NCI-H510A (cell line): ENCODE data around the gene IL1R1.
"Not testable (repeated sequence)": the region's sequence is repeated elsewhere in the genome, so short reads cannot be mapped to it uniquely, and the experiment has no call there.

Experiments used
- DNase-seq: peaks from one replicate; lab custom pipeline; 2025; lab: John Stamatoyannopoulos, UW

The IL1R1 gene, protein sequence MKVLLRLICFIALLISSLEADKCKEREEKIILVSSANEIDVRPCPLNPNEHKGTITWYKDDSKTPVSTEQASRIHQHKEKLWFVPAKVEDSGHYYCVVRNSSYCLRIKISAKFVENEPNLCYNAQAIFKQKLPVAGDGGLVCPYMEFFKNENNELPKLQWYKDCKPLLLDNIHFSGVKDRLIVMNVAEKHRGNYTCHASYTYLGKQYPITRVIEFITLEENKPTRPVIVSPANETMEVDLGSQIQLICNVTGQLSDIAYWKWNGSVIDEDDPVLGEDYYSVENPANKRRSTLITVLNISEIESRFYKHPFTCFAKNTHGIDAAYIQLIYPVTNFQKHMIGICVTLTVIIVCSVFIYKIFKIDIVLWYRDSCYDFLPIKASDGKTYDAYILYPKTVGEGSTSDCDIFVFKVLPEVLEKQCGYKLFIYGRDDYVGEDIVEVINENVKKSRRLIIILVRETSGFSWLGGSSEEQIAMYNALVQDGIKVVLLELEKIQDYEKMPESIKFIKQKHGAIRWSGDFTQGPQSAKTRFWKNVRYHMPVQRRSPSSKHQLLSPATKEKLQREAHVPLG

DNA sequence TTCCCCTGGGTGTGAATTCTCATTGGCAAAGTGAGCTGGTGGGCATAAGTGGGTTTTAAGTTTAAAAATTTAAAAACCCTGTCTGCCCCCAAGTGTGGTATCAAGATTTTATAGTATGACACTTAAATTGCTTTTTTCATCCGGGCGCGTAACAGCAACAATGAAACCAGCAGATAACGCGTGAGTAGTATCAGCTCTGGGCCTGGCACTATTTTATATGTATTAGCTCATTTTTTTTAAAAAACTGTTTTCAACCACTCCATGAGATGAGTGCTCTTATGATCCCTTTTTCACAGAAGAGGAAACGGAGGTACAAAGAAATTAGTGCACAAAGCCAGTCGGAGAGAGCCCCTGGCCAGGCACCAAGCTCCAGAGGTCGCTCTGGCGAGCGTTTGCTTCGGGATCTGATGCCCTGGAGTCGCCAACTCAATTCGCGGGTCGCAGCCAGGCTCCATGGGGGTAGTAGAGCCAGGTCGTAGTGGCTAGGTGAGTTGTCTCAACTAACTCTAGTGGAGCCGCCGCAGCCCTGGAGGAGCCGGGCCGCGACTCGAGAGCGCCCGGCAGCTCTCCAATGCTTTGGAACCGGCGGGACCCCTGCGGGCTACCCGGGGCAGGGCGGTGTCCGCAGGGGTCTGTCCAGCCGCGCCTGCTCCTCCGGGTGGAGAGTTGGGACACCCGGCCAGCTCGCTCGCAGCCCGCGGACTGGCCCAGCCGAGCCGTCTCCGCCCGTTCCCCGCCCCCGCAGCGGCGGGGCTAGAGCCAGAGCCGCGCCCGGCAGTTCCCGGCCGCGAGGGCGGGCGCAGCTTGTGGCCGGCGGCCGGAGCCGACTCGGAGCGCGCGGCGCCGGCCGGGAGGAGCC, at the start of gene IL1R1:
Gene IL1R1, plus strand, starts transcription at position 777 of the 859 bp plus-strand sequence. CDS start 14,979 bp downstream, outside the sequence.
- no peak for DNase-seq

DNA sequence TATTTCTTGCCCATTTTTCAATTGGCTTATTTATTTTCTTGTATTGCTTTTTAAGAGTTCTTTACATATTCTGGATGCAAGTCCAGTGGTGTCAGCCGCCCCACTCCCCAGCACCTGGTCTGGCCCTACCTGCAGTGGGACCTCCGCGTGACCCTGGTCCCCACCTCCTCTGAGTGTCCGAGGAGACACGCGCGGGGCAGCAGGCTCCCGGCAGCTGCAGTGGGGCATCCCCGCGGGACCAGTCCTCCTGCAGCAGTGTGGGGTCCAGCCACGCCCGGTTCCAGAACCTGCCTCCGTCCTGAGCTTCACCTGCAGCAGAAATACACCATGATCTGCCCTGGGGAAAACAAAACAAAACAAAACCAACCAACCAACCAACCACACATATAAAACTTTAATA, 48.9 kb upstream of the IL1R1 start:
- no peak for DNase-seq

DNA sequence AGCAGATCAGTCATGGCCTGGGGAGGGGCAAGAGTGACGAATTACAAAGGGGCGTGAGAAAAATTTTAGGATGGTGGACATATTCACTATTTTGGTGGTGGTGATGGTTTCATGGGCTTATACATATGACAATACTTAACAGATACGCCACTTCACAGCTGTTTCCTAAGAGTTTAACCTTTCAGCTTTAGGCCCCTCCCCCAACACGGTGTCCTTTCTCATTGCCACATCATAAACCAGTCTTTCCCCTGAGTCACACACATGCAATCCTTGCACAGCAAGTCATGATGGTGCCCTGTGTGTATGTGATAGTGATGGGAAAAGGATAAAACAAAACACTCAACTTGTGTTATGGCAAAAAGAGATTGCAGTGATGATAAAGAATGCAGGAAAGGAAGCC, 47.6 kb upstream of the IL1R1 start:
- no peak for DNase-seq

DNA sequence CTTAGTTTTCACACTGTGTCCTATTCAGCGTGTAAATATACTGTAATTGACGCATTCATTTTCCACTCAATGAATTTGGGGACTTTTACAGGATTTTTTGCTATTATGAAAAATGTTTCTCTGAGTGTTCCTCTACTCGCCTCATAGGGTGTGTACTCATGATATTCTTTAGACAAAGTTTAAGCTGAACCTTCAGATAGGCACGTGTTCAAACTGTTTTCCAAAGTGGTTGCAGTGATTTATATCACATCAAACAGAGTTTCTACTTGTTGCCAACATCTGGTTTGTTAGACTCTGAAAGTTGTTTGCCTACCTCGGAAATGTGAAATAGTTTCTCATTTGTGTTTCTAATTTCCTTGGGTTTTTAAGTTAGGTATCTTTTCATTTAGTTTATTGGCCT, 46.4 kb upstream of the IL1R1 start:
- no peak for DNase-seq

DNA sequence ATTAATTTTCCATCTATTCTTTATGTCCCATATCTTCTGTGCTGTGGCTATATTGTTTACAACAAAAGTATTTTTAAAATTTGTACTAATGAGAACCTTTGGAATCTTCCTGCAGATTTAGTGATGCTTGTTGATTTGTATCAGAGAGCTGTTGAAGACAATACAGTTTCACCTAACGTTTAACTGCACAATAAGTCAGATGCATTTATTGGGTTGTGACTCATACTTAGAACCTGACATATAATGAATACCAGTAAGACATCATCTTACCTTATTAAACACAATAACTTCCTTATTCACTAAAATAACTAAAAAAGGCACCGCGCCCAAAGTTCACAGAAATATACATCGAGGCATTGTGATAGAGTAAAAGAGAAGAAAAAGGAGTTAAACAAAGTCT, 43.8 kb upstream of the IL1R1 start:
- no peak for DNase-seq

DNA sequence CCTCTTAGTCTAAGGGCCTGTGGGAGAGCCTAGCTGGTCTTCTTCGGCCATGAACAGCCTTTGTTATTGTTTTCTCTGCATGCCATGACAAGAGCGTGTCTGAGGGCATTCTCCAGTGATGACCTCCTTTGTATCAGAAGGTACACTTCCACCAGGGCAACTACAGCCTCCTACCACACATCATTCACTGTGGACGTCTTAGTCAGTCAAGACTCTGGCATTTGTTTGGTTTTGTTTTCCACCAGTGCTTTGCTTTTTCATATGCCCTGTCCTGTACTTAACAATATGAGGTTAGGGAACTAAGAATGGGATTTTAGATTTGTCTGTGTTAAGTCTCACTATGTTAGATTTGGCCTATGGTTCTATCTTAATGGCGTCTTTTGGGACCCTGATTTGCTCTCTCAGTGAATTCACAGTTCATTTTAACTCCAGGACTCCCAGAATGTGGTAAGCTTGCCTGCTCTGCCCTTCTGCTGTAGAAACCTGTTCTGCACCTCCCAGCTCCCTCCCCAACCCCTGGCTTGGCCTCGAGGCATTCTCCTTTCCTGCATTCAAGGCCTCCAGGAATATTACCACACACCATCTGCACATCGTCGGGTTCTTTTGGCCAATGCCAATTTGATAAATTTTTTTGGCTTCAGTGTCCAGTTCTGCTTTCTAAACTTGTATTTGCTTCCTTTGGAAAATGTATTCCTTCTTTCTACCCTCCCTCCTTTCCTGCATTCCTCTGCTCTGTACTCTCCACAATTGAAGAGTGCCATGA, 42.8 kb upstream of the IL1R1 start:
- no peak for DNase-seq

DNA sequence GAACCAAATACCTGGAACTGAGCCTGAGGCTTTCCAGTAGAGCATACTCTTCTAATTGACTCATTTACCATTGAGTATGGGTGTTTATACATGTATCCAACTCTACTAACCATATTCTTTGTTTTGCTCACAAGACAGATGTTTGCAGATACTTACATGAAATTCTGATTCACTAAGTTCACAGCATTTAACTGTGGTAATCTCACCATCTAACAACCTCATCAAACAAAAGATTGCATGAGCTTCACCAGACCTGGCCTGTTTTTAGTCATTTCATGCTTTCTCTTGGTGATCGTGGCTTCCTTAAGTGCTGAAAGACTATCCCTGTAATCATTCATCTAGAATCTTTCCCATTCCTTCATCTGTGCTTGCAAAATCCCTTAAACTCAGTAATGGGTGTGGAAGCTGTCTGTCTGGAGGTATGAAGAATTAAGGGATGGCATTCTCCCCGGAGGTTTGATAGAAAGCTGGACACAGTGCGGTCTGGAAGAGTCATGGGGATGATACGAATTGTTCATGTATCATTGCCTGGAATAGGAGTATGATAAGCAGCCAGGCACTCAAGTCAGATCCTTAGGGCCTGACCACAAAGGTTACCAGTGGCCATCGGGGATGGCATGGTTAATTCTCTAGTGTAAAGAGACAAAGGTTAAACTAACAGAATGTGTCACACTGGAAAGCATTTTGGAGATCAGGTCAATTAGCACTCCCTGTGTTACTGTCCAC, 42.0 kb upstream of the IL1R1 start:
- no peak for DNase-seq

DNA sequence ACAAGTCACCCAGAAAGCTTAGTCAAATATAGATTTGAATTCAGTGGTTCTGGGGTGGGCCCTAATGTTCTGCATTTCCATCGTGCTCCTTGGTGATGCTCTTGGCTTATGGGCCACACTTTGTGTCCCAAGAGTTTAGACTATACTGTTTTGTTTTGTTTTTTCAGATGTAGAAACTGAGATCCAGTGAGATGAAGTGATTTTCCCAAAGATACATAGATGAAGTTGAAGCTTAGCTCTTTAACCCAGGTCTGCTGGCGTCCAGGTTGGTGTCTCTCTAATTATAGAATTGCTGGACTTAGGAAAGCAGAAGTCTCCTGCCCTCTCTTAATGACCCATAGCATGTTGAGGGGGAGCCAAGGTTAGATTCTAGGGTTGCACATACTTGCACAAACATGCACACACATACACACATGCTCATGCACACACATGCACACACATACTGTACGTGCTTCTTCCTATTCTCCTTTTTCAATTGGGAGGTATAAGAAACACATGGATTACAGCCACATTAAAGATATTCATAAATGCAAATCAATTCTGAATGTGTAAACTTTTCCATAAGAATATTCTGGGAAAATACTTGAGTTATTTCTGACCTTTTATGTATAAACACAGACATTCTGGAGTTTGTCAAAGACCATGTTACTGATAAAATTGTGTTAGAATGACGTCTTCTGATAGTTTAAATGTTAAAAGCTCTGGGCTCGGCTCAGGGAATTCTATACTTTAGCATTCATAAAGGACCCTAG, 41.3 kb upstream of the IL1R1 start:
- no peak for DNase-seq

DNA sequence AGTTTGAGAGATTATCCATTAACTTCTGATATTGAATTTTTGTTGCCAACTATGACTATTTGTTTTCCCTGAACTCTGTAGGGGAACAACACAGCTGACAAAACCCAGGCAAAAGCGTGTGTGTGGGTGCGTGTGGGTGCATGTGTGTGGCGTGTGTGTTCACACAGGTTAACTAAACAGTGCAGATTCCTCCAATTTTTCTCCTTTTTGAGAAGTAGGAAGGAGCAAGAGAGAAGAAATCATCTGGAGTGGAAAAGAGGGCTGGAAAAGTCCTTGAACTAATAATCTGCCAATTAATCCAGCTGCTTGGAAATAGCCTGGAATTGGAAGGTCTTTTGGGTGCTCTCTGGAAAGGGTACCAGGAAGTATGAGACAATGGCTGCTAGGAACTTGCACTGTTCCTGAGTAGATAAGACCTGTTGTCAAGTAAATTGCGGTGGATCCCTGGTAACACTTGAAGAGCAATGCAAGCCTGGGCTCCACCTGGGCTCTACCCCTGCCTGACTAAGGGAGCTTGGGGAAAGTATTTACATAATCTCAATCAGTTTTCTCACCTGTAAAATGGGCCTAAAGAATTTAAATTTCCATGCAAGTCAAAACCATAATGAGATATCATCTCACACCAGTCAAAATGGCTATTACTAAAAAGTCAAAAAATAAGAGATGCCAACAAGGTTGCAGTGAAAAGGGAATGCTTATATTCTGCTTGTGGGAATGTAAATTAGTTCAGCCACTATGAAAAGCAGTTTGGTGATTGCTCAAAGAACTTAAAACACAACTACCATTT, 40.5 kb upstream of the IL1R1 start:
- no peak for DNase-seq

DNA sequence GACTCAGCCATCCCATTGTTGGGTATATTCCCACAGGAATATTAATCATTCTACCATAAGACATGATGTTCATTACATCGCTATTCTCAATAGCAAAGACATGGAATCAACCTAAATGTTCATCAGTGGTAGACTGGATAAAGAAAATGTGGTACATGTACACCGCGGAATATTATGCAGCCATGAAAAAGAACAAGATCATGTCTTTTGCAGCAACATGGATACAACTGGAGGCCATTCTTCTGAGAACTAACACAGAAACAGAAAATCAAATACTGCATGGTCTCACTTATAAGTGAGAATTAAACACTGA, 40.0 kb upstream of the IL1R1 start:
- DNase-seq = not testable (repeated sequence)

DNA sequence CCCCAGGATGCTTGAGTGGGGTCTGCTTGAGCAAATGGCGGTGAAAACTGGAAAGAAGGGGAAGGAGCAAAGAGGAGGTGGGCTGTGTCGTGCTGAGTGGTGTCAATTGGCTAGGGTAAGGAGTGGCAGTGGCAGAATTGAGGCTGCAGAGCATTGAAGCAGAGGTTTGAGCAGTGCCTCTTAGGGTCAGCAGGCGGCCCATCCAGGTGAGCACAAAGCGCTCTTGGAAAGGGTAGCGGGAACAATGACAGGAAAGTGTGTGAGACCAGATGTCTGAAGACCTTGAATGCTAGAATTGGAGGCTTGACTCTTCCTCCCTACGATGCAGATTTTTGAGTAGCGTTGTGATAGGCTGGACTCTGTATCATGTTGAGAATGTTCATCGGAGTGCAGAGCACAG, 39.3 kb upstream of the IL1R1 start:
- DNase-seq = no peak

DNA sequence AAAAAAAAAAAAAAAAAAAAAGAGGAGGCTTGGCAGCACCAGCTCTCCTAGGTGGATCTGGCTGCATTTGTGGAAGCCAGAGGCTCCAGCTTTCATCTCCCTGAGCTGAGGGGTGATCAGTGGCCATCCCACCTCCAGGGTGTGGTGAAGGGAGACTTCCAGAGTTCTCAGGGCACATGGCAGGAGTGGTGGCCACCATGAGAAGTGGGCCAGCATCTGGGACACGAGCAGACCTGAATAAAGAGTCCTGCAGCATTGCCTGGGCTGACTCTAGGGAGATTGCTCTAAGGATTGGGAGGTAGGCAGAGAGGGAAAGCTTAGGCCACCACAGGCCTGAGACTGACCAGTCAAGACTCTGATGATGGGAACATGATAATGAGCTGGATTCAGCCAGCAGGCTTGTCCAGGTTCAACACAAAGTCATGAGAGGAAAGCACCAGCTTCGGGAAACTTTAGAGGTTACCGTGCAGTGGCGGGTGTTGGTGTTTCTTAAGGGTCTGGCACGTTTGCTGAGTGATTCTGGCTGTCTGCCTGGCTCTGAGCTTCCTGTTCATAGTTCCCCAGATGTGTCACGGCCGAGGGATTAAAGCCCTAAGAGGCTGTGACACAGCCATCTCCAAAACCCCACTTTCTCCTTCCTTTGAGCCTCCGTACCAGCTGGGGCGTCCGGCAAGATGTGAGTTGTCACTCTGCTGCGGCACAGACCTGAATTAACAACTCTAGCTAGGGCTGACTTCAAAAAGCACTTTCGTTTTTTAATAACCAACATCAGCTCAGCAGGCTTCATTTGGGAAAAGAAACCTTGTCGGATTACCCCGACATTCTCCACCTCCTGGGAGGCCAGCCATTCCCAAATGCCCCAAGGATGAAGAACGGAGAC, 38.3 kb upstream of the IL1R1 start:
- no peak for DNase-seq

DNA sequence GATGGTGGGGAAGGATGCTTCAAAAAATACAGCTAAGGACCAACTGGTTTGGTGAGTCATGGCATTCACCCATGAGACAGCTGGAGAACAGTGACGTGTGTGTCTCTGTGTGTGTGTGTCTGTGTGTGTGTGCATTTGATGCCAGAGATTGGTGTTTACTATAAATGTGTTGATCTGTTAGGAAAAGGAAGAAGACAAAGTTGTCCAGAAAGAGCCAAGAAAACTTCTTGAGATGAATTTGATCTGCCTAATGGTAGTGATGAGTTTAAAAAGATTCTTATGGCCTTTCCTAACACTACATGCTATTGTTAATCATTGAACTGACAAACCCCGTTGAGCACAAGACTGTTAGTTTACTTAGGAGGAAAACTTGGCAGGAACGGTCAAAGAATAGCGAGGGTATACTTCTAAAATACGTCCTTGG, 36.4 kb upstream of the IL1R1 start:
- no peak for DNase-seq

DNA sequence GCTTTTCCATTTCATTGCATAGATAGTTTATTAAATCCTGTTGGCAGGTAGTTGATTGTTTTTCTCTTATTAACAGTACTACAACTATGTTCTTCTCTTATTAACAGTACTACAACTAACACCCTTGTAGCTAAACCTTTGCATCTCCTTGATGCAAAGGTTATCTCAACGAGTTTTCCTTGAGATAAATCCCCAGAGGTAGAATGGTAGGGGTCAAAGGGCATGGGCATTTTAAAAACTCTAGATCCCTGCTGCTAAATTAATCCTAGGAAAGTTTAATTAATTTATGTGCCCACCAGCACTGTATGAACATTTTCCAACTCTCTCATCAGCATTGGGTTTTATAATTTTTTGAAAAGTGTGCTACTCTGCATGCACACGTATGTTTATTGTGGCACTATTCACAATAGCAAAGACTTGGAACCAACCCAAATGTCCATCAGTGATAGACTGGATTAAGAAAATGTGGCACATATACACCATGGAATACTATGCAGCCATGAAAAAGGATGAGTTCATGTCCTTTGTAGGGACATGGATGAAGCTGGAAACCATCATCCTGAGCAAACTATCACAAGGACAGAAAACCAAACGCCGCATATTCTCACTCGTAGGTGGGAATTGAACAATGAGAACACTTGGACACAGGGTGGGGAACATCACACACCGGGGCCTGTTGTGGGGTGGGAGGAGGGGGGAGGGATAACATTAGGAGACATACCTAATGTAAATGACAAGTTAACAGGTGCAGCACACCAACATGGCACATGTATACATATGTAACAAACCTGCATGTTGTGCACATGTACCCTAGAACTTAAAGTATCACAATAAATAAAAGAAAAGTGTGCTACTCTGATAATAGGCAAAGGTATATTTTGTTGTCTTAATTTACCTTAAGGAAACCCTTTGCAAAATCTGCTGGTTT, 35.5 kb upstream of the IL1R1 start:
- not testable (repeated sequence) for DNase-seq

DNA sequence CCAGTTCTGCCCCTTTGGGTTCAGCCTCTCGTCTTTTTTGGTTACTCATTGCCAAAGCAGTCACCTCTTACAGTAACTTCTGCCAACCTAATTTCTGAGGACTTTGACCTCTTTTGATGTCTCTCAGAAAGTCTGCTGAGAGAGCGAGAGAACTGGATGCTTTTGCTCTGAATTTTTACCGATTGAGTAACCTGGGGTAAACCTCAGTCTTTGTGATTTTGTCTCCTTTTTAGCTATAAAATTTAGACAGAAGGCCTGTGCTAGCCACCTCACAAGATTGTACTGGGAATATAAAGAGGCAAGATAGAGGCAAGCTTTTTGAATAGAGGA, 34.8 kb upstream of the IL1R1 start:
- DNase-seq = no peak

DNA sequence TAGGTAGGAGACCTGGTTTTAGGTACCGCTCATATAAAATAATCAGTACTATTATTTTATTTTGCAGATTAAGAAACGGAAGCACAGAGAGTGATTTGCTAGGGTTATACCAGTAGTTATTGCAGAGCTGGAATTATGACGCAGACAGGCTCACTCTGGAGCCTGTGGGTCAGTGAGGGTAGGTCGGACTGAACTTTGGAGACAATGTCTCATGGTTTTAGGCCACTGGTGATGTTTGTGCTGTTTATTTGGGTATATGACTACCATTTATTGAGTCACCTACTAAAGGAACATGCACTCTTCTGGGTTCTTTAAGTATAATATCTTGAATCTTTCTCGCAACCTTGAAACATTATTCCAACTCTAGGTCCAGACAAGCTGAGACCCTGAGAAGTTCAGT, 33.5 kb upstream of the IL1R1 start:
- DNase-seq = no peak

DNA sequence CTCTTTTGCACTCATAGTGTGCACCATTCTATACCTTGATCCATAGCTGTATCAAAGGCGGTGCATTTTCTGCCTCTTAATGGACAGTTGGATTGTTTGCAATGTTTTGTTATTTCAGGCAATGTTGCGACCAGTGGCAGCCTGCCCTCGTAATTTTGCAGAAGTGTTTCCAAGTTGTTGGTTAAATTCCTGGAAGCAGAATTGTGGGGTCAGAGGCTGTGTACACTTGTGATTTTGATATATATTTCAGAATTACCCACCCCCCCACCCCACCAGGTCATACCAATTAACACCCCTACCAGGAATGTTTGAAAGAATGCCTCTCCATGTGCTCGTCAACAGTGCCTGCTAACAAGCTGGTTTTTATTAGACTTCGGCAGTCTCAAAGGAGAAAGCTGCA, 32.4 kb upstream of the IL1R1 start:
- DNase-seq = no peak
